ENCODE measurements around the gene NUTM2F.
"Not testable (repeated sequence)": the region's sequence is repeated elsewhere in the genome, so short reads cannot be mapped to it uniquely, and the experiment has no call there.

DNA sequence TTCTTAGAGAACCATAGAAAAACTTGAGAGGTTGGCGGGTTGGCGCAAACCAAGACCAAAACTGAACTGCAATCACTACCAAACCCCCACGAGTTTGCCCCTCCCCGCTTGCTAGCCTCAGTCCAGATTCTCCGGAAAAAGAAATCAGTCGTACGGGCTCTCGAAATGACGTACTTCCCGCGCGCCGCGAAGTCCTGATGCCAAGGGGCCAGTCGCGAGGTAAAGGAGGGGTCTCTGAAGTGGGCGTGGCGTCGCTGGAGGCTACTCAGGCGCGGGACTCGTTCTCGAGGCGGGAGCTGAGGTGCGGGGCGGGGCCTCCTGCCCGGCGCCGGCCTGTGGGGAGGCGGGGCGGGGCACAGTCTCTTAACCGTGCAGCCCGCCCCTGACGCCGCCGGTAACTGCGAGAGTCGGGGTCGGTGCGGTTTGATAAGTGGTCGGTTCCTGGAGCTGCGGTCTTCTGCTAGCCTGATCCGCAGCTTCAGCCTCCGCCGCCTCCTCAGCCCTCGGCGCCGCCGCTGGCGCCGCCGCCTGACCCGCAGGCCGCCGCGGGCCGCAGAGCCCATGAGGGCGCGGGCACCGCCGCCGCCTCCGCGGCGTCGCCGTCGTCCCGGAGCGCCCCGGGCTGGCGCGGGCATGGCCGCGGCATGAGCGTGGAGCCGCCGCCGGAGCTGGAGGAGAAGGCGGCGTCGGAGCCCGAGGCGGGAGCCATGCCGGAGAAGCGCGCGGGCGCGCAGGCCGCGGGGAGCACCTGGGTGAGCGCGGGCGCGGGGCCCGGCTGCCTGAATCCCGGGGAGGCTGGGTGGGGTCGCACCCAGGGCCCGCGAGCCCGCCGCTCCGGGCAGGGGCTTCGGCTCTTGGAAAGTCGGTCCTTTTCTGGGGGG is 46.0 kb upstream of the NUTM2F start:
- TF ChIP-seq, protein P1, sequence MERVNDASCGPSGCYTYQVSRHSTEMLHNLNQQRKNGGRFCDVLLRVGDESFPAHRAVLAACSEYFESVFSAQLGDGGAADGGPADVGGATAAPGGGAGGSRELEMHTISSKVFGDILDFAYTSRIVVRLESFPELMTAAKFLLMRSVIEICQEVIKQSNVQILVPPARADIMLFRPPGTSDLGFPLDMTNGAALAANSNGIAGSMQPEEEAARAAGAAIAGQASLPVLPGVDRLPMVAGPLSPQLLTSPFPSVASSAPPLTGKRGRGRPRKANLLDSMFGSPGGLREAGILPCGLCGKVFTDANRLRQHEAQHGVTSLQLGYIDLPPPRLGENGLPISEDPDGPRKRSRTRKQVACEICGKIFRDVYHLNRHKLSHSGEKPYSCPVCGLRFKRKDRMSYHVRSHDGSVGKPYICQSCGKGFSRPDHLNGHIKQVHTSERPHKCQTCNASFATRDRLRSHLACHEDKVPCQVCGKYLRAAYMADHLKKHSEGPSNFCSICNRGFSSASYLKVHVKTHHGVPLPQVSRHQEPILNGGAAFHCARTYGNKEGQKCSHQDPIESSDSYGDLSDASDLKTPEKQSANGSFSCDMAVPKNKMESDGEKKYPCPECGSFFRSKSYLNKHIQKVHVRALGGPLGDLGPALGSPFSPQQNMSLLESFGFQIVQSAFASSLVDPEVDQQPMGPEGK (CRISPR knock-in tag; IDR thresholded peaks at IDR 0.05; ENCODE audit: borderline replicate concordance), result not testable (repeated sequence)
- TF ChIP-seq RARB (CRISPR knock-in tag; IDR thresholded peaks at IDR 0.05); ESRRG (CRISPR knock-in tag; IDR thresholded peaks at IDR 0.05); ISL1 (CRISPR knock-in tag; IDR thresholded peaks at IDR 0.05); ZFP3 (CRISPR knock-in tag; IDR thresholded peaks at IDR 0.05); ZFP30 (CRISPR knock-in tag; IDR thresholded peaks at IDR 0.05); ZNF565 (CRISPR knock-in tag; conservative IDR thresholded peaks at IDR 0.05; ENCODE audit: low read depth): not testable (repeated sequence)

Data from SK-N-SH treated with all-trans-retinoic acid at 6 μM for 48 hours (cell line).